NCI-H128 (cell line): ENCODE data around the gene UBE2D4.
"Not testable (repeated sequence)": the region's sequence is repeated elsewhere in the genome, so short reads cannot be mapped to it uniquely, and the experiment has no call there.

ENCODE experiments used
- DNase-seq: peaks from one replicate; lab custom pipeline; 2025; ENCODE audit not compliant: unreplicated experiment; lab: John Stamatoyannopoulos, UW

UBE2D4 gene

GRCh38 chr7:43925984-43926797 is at the start of gene UBE2D4:
UBE2D4 (plus strand) TSS chr7:43926436; CDS start chr7:43926533, 97 bp downstream.
- peak; percentile 81 for DNase-seq

GRCh38 chr7:43876976-43877745 is 49.1 kb upstream of the UBE2D4 start:
- DNase-seq, result no peak

GRCh38 chr7:43877968-43878864 is 48.0 kb upstream of the UBE2D4 start:
- no peak for DNase-seq

GRCh38 chr7:43878867-43879266 is 47.4 kb upstream of the UBE2D4 start:
- no peak for DNase-seq

GRCh38 chr7:43879477-43879876 is 46.8 kb upstream of the UBE2D4 start:
- no peak for DNase-seq

- no peak for DNase-seq
Measured at GRCh38 chr7:43880596-43880995, 45.6 kb upstream of the UBE2D4 start.

GRCh38 chr7:43884209-43884608 is 42.0 kb upstream of the UBE2D4 start:
- no peak for DNase-seq

GRCh38 chr7:43884617-43885016 is 41.6 kb upstream of the UBE2D4 start:
- no peak for DNase-seq

- DNase-seq, result no peak
Measured at GRCh38 chr7:43888993-43889945, 37.0 kb upstream of the UBE2D4 start.

- DNase-seq, result no peak
Measured at GRCh38 chr7:43890468-43890867, 35.8 kb upstream of the UBE2D4 start.

- no peak for DNase-seq
Measured at GRCh38 chr7:43891069-43891955, 34.9 kb upstream of the UBE2D4 start.

GRCh38 chr7:43895847-43896415 is 30.3 kb upstream of the UBE2D4 start:
- no peak for DNase-seq

- DNase-seq, result not testable (repeated sequence)
Measured at GRCh38 chr7:43898571-43898970, 27.7 kb upstream of the UBE2D4 start.

GRCh38 chr7:43902542-43903054 is 23.6 kb upstream of the UBE2D4 start:
- no peak for DNase-seq

GRCh38 chr7:43904533-43905208 is 21.6 kb upstream of the UBE2D4 start:
- no peak for DNase-seq

GRCh38 chr7:43905209-43905946 is 20.9 kb upstream of the UBE2D4 start:
- DNase-seq, result no peak

- DNase-seq, result no peak
Measured at GRCh38 chr7:43905956-43906330, 20.3 kb upstream of the UBE2D4 start.
